OCI-LY1 (cell line): Measurements from ENCODE around the gene TAB2.

Experiments
- H2AFZ ChIP-seq: fragments of 200-600 bp; sonication (generic), shearing (Covaris generic); 2 replicates; pipeline ENCODE4 v1.6.0; 2014; ENCODE audit warnings: antibody characterized with exemption, mild to moderate bottlenecking, low read length
- H3F3A ChIP-seq: fragments of 200-600 bp; sonication (generic), shearing (Covaris generic); 2 replicates; pipeline ENCODE4 v1.6.0; 2014; ENCODE audit warnings: mild to moderate bottlenecking, antibody characterized with exemption, low read length, moderate library complexity; ENCODE audit not compliant: insufficient read depth
- H3K27ac ChIP-seq: fragments of 200-600 bp; sonication (generic); 2 replicates; pipeline ENCODE4 v1.5.1; 2014; ENCODE audit warnings: low read length, mixed run types, mild to moderate bottlenecking, low read depth; ENCODE audit not compliant: poor library complexity, severe bottlenecking
- H3K27me3 ChIP-seq: fragments of 200-600 bp; sonication (generic); 2 replicates; pipeline ENCODE4 v1.6.0; 2014; ENCODE audit warnings: antibody characterized with exemption, mild to moderate bottlenecking, low read length, moderate library complexity; ENCODE audit not compliant: insufficient read depth
- H3K36me3 ChIP-seq: fragments of 200-600 bp; sonication (generic); 2 replicates; pipeline ENCODE4 v1.6.1; 2014; ENCODE audit warnings: mild to moderate bottlenecking, antibody characterized with exemption, low read length, moderate library complexity, mixed read lengths; ENCODE audit not compliant: insufficient read depth
- H3K4me1 ChIP-seq: fragments of 200-600 bp; sonication (generic); 2 replicates; pipeline ENCODE4 v1.5.1; 2014; ENCODE audit warnings: mild to moderate bottlenecking, low read length, moderate library complexity; ENCODE audit not compliant: insufficient read depth, severe bottlenecking
- H3K4me2 ChIP-seq: fragments of 200-600 bp; sonication (generic), shearing (Covaris generic); 2 replicates; pipeline ENCODE4 v1.6.1; 2014; ENCODE audit warnings: low read length
- H3K4me3 ChIP-seq: fragments of 200-600 bp; sonication (generic); 2 replicates; pipeline ENCODE4 v1.5.1; 2014; ENCODE audit warnings: low read length, low read depth, mild to moderate bottlenecking, mixed read lengths; ENCODE audit not compliant: poor library complexity, severe bottlenecking
- H3K79me2 ChIP-seq: fragments of 200-600 bp; shearing (Covaris generic); 2 replicates; pipeline ENCODE4 v1.6.1; 2016; ENCODE audit warnings: mixed run types, low read length, mixed read lengths; ENCODE audit not compliant: insufficient read depth
- H3K9ac ChIP-seq: fragments of 200-600 bp; sonication (generic), shearing (Covaris generic); 2 replicates; pipeline ENCODE4 v1.6.1; 2014; ENCODE audit warnings: mild to moderate bottlenecking, low read length, mixed read lengths
- H3K9me2 ChIP-seq: fragments of 200-600 bp; sonication (generic), shearing (Covaris generic); 2 replicates; pipeline ENCODE4 v1.6.1; 2014; ENCODE audit warnings: low read depth, mild to moderate bottlenecking, low read length, mixed read lengths
- H3K9me3 ChIP-seq: fragments of 200-600 bp; shearing (Covaris generic); 2 replicates; pipeline ENCODE4 v1.6.1; 2014; ENCODE audit warnings: low read length, mixed read lengths
- H4K20me1 ChIP-seq: fragments of 200-600 bp; sonication (generic), shearing (Covaris generic); 2 replicates; pipeline ENCODE4 v1.6.0; 2016; ENCODE audit warnings: mild to moderate bottlenecking, low read length; ENCODE audit not compliant: insufficient read depth
- EZH2 ChIP-seq: fragments of 200-600 bp; sonication (generic), shearing (Covaris generic); IDR thresholded peaks from 2 replicates; pipeline ENCODE4 v1.8.0; 2017; ENCODE audit warnings: borderline replicate concordance, mixed run types, mild to moderate bottlenecking, antibody characterized with exemption, low read length, moderate library complexity, mixed read lengths
- TF ChIP-seq, protein P1 (sequence below): fragments of 200-600 bp; sonication (generic), shearing (Covaris generic); IDR thresholded peaks from 2 replicates; pipeline ENCODE4 v1.5.1; 2017; ENCODE audit warnings: mild to moderate bottlenecking, antibody characterized with exemption, low read length, moderate library complexity, mixed read lengths

TAB2 gene

GRCh38 chr6:149414009-149414408 lies 96.5 kb downstream of the TAB2 start:
- H3K36me3 ChIP-seq: peaks cover 25% of the 10 kb centered on the region
- H3F3A ChIP-seq: peaks cover 3% of the 10 kb centered on the region; the same call in 1 of the 2 replicates
- H3K27ac ChIP-seq: no peak overlapping the region
- H3K4me2 ChIP-seq: no peak overlapping the region
- no peak overlapping the region for H2AFZ ChIP-seq
- no peaks in the 10 kb centered on the region for H3K27me3 ChIP-seq
- no peak overlapping the region for H3K9ac ChIP-seq
- H4K20me1 ChIP-seq: no peaks in the 10 kb centered on the region
- no peak for TF ChIP-seq EZH2
- TF ChIP-seq, protein P1, sequence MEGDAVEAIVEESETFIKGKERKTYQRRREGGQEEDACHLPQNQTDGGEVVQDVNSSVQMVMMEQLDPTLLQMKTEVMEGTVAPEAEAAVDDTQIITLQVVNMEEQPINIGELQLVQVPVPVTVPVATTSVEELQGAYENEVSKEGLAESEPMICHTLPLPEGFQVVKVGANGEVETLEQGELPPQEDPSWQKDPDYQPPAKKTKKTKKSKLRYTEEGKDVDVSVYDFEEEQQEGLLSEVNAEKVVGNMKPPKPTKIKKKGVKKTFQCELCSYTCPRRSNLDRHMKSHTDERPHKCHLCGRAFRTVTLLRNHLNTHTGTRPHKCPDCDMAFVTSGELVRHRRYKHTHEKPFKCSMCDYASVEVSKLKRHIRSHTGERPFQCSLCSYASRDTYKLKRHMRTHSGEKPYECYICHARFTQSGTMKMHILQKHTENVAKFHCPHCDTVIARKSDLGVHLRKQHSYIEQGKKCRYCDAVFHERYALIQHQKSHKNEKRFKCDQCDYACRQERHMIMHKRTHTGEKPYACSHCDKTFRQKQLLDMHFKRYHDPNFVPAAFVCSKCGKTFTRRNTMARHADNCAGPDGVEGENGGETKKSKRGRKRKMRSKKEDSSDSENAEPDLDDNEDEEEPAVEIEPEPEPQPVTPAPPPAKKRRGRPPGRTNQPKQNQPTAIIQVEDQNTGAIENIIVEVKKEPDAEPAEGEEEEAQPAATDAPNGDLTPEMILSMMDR: no peak
- H3K79me2 ChIP-seq: no peaks in the 10 kb centered on the region
- H3K9me3 ChIP-seq: no peaks in the 10 kb centered on the region
- no peak overlapping the region for H3K4me3 ChIP-seq
- H3K4me1 ChIP-seq: no peaks in the 10 kb centered on the region
- no peaks in the 10 kb centered on the region for H3K9me2 ChIP-seq

GRCh38 chr6:149414821-149415220 lies 97.3 kb downstream of the TAB2 start:
- H3K27ac ChIP-seq: no peak overlapping the region
- no peaks in the 10 kb centered on the region for H3K9me2 ChIP-seq
- H2AFZ ChIP-seq: no peak overlapping the region
- TF ChIP-seq, protein P1: no peak
- no peak for TF ChIP-seq EZH2
- H3K36me3 ChIP-seq: peaks cover 19% of the 10 kb centered on the region
- no peak overlapping the region for H3K4me2 ChIP-seq
- H3K27me3 ChIP-seq: no peaks in the 10 kb centered on the region
- no peaks in the 10 kb centered on the region for H3K4me1 ChIP-seq
- H3K79me2 ChIP-seq: no peaks in the 10 kb centered on the region
- H3K9me3 ChIP-seq: no peaks in the 10 kb centered on the region
- H3K9ac ChIP-seq: no peak overlapping the region
- no peak overlapping the region for H3K4me3 ChIP-seq
- H3F3A ChIP-seq: peaks cover 3% of the 10 kb centered on the region; the same call in 1 of the 2 replicates
- H4K20me1 ChIP-seq: no peaks in the 10 kb centered on the region

DNA sequence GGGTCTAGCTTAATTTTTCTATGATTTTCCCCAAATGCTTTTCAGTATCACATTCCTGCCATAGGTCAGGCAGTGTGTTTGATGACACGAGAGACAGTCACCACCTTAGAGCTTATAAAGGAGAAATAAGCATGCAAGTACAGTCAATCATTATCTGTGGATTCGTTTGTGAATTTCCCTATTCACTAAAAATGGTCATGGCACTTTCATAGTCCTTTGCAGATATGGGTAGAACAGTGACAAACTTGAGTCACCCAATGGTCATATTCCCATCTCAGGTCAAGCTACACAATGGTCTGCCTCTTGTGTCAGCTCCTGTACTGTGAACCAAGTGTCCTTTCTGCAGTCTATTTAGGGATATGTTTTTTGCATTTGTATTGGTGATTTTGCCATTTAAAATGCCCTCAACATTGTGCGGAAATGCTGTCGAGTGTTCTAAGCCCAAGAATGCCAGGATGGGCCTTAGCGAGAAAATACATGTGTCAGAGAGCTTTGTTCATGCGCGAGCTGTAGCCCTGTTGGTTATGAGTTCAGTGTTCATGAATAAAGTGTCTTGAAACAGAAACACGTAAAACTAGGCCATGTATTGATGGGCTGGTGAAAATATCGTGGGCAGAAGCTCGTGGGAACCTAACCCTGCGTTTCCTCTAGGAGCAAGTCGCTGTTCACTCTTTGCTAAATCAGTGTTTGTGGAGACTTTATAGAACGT lies 102.3 kb downstream of the TAB2 start:
- Histone ChIP-seq H3K4me1 (no peaks in the 10 kb centered on the region), H3K36me3 (no peaks in the 10 kb centered on the region), H3K9me2 (no peaks in the 10 kb centered on the region), H3F3A (no peaks in the 10 kb centered on the region), H3K9ac (no peak overlapping the region), H3K79me2 (no peaks in the 10 kb centered on the region), H4K20me1 (no peaks in the 10 kb centered on the region), H2AFZ (no peak overlapping the region), H3K27ac (no peak overlapping the region), H3K4me2 (no peak overlapping the region), H3K4me3 (no peak overlapping the region), H3K9me3 (no peaks in the 10 kb centered on the region), H3K27me3 (peaks cover 4% of the 10 kb centered on the region; the same call in 1 of the 2 replicates)
- TF ChIP-seq, protein P1: no peak
- TF ChIP-seq EZH2: no peak
